T-cell (primary cell): ENCODE measurements around the gene TIMELESS. TPM values are rescaled to one million over a fixed set of nuclear protein-coding genes. Genes with fewer than 3 reads are reported as not detected.

ENCODE experiments used
- ATAC-seq, 4 experiments: fragments of 200-7000 bp in 3 of 4; fragments of 150-1000 bp in 1 of 4; cut with Tn5 transposase; replicated peaks in 1 of 4; 1 replicate in 3 of 4; 2 replicates in 1 of 4; pipeline ENCODE4 v1.10.0; 2021; ENCODE audit warnings: moderate library complexity in 3 of 4, mild to moderate bottlenecking in 2 of 4, moderate number of reproducible peaks in 1 of 4
- CTCF ChIA-PET, 2 donors: fragments of 300-600 bp; sonication (Branson Sonifier 250); formaldehyde crosslinking; loops; one replicate each; lab custom pipeline; 2022; ENCODE audit warnings: antibody characterized with exemption in 2 of 2; lab: Charles Lee
- POLR2A ChIA-PET, 2 donors: fragments of 300-600 bp; sonication (Branson Sonifier 250); formaldehyde crosslinking; loops; one replicate each; lab custom pipeline; 2022; ENCODE audit warnings: antibody characterized with exemption in 2 of 2; lab: Charles Lee
- DNase-seq, 35 experiments: peaks; one replicate each; pipeline versions ENCODE4 v3.0.0 to v3.0.0-alpha.2; 2013 to 2023
- H3K27ac ChIP-seq: one replicate; pipeline ENCODE4 v1.5.1; 2013; ENCODE audit warnings: low read length
- H3K27me3 ChIP-seq, 2 experiments: replicated peaks in 1 of 2; 1 replicate in 1 of 2; 2 replicates in 1 of 2; pipeline versions ENCODE4 v1.6.1 to v1.7.0; 2013; ENCODE audit warnings: low read length in 1 of 2, mixed read lengths in 1 of 2; ENCODE audit not compliant: control insufficient read depth in 2 of 2, insufficient read depth in 2 of 2; ENCODE audit errors: extremely low read depth in 1 of 2
- H3K36me3 ChIP-seq, 2 donors: 1 replicate in 1 of 2; 2 replicates in 1 of 2; pipeline versions ENCODE4 v1.6.1 to v1.7.0; 2013; ENCODE audit warnings: low read length in 1 of 2; ENCODE audit not compliant: control insufficient read depth in 2 of 2, insufficient read depth in 1 of 2; ENCODE audit errors: extremely low read depth in 1 of 2
- H3K4me1 ChIP-seq, 2 experiments: 1 replicate in 1 of 2; 2 replicates in 1 of 2; pipeline versions ENCODE4 v1.6.1 to v1.7.0; 2013; ENCODE audit warnings: low read length in 2 of 2, mixed read lengths in 1 of 2; ENCODE audit not compliant: insufficient read depth in 2 of 2, control insufficient read depth in 1 of 2; ENCODE audit errors: extremely low read depth in 1 of 2
- H3K4me3 ChIP-seq, 2 donors: 1 replicate in 1 of 2; 2 replicates in 1 of 2; pipeline versions ENCODE4 v1.5.1 to v1.7.0; 2013; ENCODE audit warnings: mild to moderate bottlenecking in 2 of 2, low read length in 1 of 2, moderate library complexity in 1 of 2; ENCODE audit not compliant: control insufficient read depth in 1 of 2; ENCODE audit errors: extremely low read depth in 1 of 2
- H3K9me3 ChIP-seq: 2 replicates; pipeline ENCODE4 v1.7.0; 2013
- H3K27ac Mint-ChIP-seq, 2 donors: one replicate each; pipeline ENCODE4 v1.8.0; 2020 to 2021; ENCODE audit warnings: mild to moderate bottlenecking in 2 of 2, mixed read lengths in 2 of 2
- H3K27me3 Mint-ChIP-seq, 2 donors: one replicate each; pipeline ENCODE4 v1.8.0; 2021 to 2022; ENCODE audit warnings: mixed read lengths in 2 of 2
- H3K36me3 Mint-ChIP-seq: one replicate; pipeline ENCODE4 v1.8.0; 2021; ENCODE audit warnings: mixed read lengths
- H3K4me1 Mint-ChIP-seq, 3 donors: one replicate each; pipeline ENCODE4 v1.8.0; 2020 to 2022; ENCODE audit warnings: mixed read lengths in 3 of 3, mild to moderate bottlenecking in 1 of 3
- H3K4me3 Mint-ChIP-seq, 3 donors: one replicate each; pipeline ENCODE4 v1.8.0; 2020 to 2022; ENCODE audit warnings: mild to moderate bottlenecking in 3 of 3, mixed read lengths in 3 of 3, moderate library complexity in 3 of 3
- H3K9me3 Mint-ChIP-seq, 3 donors: one replicate each; pipeline ENCODE4 v1.8.0; 2020 to 2022; ENCODE audit warnings: mixed read lengths in 3 of 3
- WGBS: methylation state at CpG from one replicate; pipeline ENCODE4 v1.1.5; 2013; ENCODE audit warnings: missing lambda C conversion rate; ENCODE audit not compliant: insufficient coverage; 5-methylcytosine and 5-hydroxymethylcytosine counted together
- total RNA-seq, 35 experiments: library from RNA in 6 of 35; stranded (reverse) in 6 of 35; fragments of 120-200 nt in 1 of 35; gene quantifications; one replicate each; pipeline versions ENCODE4 v1.2.1 to v1.2.4 and lab custom pipeline; 2013 to 2026

Gene TIMELESS
- total RNA-seq, 5 donors from 2014 or later (not counting 1 experiment from before 2014, with no cell fraction given): 5.0 to 7.5 (median 6.4) TPM

DNA sequence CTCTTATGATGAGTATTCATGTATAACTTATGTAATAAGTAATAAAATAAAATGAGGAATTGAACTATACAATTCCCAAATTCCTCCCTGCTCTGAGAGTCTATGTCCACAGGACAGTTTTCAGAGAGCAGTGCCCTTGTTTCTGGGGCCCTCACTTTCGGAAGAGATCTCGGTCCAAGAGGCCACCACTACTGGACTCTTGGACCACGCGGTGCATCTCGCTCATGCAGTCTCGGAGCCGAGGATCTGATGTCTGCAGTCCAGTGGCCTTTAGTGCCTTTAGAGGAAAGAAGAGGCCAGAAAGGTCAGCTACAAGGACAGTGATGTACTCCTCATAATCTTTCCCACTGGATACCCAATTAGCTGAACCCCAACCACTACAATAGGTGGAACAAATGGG lies 30.4 kb upstream of the TIMELESS start:
- H3K36me3 ChIP-seq: no peaks in the 10 kb centered on the region
- no peaks in the 10 kb centered on the region for H3K4me1 ChIP-seq
- H3K9me3 ChIP-seq: no peaks in the 10 kb centered on the region
- ChIA-PET CTCF (no interaction called here), POLR2A (interaction anchor here in 1 of 2 donors (0.6 kb wide), 1 partner anchor 274 kb away, joined by 3 read pairs; no protein-coding TSS in a partner anchor)
- DNase-seq (no peak), ATAC-seq (no peak)
- Mint-ChIP-seq H3K27me3 (no peaks in the 10 kb centered on the region), H3K4me3 (no peak overlapping the region), H3K27ac (no peak overlapping the region), H3K9me3 (no peaks in the 10 kb centered on the region), H3K4me1 (peaks cover 0 to 6% (median 3%) of the 10 kb centered on the region in 3 donors), H3K36me3 (no peaks in the 10 kb centered on the region)
- WGBS: 100% methylated on average over 2 of the region's 7 CpGs
- H3K27ac ChIP-seq: no peak overlapping the region
- no peak overlapping the region for H3K4me3 ChIP-seq
- no peaks in the 10 kb centered on the region for H3K27me3 ChIP-seq

DNA sequence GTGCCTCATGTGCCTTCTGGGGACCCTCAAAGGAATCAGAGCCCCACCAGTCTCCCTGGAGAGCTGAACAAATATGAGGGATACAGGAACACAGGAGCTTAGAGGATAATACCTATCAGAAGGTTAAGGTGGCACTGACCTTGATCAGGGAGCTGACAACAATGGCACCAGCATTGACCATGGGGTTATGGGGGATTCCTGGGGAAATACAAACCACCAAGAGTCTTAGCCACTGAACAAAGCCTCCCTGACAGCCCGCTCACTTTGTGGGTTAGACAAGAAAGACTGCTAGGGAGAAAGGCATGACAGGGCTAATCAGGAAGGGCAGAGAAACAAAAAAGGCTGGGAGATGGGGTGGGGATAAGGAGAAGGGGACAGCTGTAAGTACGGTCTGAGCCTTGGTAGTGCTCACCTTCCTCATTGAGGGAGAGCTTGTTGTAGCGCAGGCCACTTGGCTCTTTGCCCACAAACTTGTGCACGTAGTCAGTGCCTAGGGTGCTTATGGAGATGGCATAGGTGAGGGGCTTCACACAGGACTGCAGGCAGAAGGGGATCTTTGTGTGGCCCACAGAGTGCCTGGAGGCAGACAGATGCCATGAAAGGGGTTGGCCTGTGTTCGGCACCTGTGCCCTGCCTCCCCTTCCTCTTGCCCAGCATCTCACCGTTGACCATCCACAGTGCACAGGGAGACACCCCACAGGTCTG lies 28.4 kb upstream of the TIMELESS start:
- H3K27me3 ChIP-seq: no peaks in the 10 kb centered on the region
- WGBS: 100% methylated on average over 3 of the region's 6 CpGs
- no peak overlapping the region for H3K4me3 Mint-ChIP-seq
- H3K27me3 Mint-ChIP-seq: no peaks in the 10 kb centered on the region
- H3K4me1 Mint-ChIP-seq: peaks cover 0 to 6% (median 3%) of the 10 kb centered on the region in 3 donors
- CTCF ChIA-PET: no interaction called here
- no peaks in the 10 kb centered on the region for H3K4me1 ChIP-seq
- no peaks in the 10 kb centered on the region for H3K9me3 ChIP-seq
- H3K36me3 Mint-ChIP-seq: peaks cover 5% of the 10 kb centered on the region
- POLR2A ChIA-PET: interaction anchor here in 1 of 2 donors (0.5 to 0.6 kb wide), 2 partner anchors 39 to 86 kb away, joined by 3 to 14 read pairs; no protein-coding TSS in a partner anchor
- no peak overlapping the region for H3K27ac Mint-ChIP-seq
- DNase-seq (no peak), ATAC-seq (no peak)
- no peaks in the 10 kb centered on the region for H3K9me3 Mint-ChIP-seq
- H3K4me3 ChIP-seq: no peak overlapping the region
- no peaks in the 10 kb centered on the region for H3K36me3 ChIP-seq
- H3K27ac ChIP-seq: no peak overlapping the region

DNA sequence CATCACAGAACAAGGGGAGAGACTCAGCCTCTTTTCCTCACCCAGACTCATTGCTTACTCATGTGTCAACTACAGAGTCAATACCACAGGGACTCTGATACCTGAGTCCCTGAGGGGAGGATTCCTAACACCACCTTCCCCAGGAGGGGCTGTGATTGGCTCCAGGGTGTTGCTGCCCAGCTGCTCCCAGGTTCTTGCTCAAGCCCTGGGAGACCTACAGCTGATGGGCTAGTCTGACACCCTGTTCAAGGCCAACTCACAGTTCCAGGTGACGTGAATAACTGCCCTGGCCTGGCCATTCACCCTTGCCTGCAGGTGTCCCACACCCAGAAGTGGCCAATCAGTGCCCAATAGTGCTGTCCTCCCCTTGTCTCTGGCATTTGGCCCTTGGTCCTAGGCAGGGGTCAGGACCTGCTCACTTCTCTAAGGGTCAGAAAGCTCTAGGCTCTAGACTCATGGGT lies 27.8 kb upstream of the TIMELESS start:
- Mint-ChIP-seq H3K27ac (no peak overlapping the region), H3K4me3 (no peak overlapping the region), H3K36me3 (peaks cover 7% of the 10 kb centered on the region), H3K27me3 (no peaks in the 10 kb centered on the region), H3K4me1 (peaks cover 2 to 6% (median 3%) of the 10 kb centered on the region in 3 donors), H3K9me3 (no peaks in the 10 kb centered on the region)
- 86% methylated on average over 1 of the region's 1 CpG for WGBS
- no peaks in the 10 kb centered on the region for H3K27me3 ChIP-seq
- no peak overlapping the region for H3K27ac ChIP-seq
- no peak for ATAC-seq
- peaks cover 0 to 2% of the 10 kb centered on the region in 2 donors for H3K36me3 ChIP-seq
- no peak overlapping the region for H3K4me3 ChIP-seq
- ChIA-PET POLR2A (interaction anchor here in 1 of 2 donors (0.5 to 0.7 kb wide), 2 partner anchors 38 to 433 kb away, joined by 6 to 14 read pairs; no protein-coding TSS in a partner anchor), CTCF (no interaction called here)
- no peaks in the 10 kb centered on the region for H3K4me1 ChIP-seq
- no peaks in the 10 kb centered on the region for H3K9me3 ChIP-seq
- no peak for DNase-seq

DNA sequence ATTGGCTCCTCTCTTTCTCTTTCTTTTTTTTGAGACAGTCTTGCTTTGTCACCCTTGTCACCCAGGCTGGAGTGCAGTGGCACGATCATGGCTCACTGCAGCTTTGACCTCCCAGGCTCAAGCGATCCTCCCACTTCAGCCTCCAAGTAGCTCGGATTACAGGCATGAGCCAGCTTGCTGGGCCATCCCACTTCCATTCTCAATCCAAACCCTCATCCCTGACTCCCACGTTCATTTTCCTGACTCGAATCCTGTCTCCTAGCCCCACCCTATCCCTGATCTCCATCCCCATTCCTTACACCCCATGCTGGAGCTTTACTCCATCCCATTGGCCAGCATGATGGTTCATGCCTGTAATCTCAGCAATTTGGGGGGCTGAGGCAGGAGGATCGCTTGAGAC lies 26.9 kb upstream of the TIMELESS start:
- Mint-ChIP-seq H3K4me3 (no peak overlapping the region), H3K9me3 (no peaks in the 10 kb centered on the region), H3K27ac (no peak overlapping the region), H3K4me1 (peaks cover 8 to 9% (median 8%) of the 10 kb centered on the region in 3 donors), H3K36me3 (peaks cover 11% of the 10 kb centered on the region), H3K27me3 (no peaks in the 10 kb centered on the region)
- ChIA-PET POLR2A (interaction anchor here (0.6 to 0.7 kb wide), 2 partner anchors 432 to 652 kb away, joined by 4 to 6 read pairs; partner anchors contain the start of gene LRP1 (in 1 of the 2)), CTCF (no interaction called here)
- Histone ChIP-seq H3K4me1 (no peaks in the 10 kb centered on the region), H3K27ac (no peak overlapping the region), H3K9me3 (no peaks in the 10 kb centered on the region), H3K36me3 (peaks cover 0 to 4% of the 10 kb centered on the region in 2 donors), H3K27me3 (no peaks in the 10 kb centered on the region), H3K4me3 (no peak overlapping the region)
- ATAC-seq (no peak), DNase-seq (no peak)
- WGBS: 89% methylated on average over 6 of the region's 6 CpGs

DNA sequence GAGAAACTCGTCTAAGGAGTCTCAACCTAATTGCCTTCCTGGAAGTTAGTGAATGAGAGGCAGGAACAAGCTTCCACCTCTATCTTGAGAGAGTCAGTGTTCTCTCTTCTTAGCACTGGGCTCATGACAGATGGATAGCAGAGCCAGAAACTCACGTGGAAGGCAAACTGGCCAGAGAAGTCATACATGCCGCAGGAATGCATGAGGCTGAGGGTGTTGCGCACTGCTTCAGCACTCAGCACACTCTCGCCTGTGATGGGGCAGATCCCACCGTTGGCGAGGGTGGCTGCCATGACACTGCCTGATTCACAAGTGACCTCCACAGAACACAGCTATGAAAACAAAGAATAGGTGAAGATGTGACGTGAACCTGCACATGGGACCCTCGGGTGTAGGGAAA lies 25.2 kb upstream of the TIMELESS start:
- DNase-seq (no peak), ATAC-seq (no peak)
- peaks cover 18 to 20% (median 18%) of the 10 kb centered on the region in 3 donors for H3K4me1 Mint-ChIP-seq
- H3K27me3 ChIP-seq: no peaks in the 10 kb centered on the region
- 98% methylated on average over 8 of the region's 9 CpGs for WGBS
- peaks cover 16% of the 10 kb centered on the region for H3K36me3 Mint-ChIP-seq
- H3K9me3 Mint-ChIP-seq: no peaks in the 10 kb centered on the region
- no peak overlapping the region for H3K4me3 ChIP-seq
- POLR2A ChIA-PET: no interaction called here
- H3K9me3 ChIP-seq: no peaks in the 10 kb centered on the region
- CTCF ChIA-PET: interaction anchor here in 1 of 2 donors (1.8 kb wide), 1 partner anchor 10 kb away, joined by 7 read pairs; no protein-coding TSS in a partner anchor
- H3K27ac ChIP-seq: no peak overlapping the region
- H3K27me3 Mint-ChIP-seq: no peaks in the 10 kb centered on the region
- peak overlapping the region in 1 of 2 donors; percentile 25 for H3K27ac Mint-ChIP-seq
- H3K4me3 Mint-ChIP-seq: no peak overlapping the region
- H3K4me1 ChIP-seq: peaks cover under 1 to 7% of the 10 kb centered on the region in 2 experiments
- peaks cover 0 to 8% of the 10 kb centered on the region in 2 donors for H3K36me3 ChIP-seq

DNA sequence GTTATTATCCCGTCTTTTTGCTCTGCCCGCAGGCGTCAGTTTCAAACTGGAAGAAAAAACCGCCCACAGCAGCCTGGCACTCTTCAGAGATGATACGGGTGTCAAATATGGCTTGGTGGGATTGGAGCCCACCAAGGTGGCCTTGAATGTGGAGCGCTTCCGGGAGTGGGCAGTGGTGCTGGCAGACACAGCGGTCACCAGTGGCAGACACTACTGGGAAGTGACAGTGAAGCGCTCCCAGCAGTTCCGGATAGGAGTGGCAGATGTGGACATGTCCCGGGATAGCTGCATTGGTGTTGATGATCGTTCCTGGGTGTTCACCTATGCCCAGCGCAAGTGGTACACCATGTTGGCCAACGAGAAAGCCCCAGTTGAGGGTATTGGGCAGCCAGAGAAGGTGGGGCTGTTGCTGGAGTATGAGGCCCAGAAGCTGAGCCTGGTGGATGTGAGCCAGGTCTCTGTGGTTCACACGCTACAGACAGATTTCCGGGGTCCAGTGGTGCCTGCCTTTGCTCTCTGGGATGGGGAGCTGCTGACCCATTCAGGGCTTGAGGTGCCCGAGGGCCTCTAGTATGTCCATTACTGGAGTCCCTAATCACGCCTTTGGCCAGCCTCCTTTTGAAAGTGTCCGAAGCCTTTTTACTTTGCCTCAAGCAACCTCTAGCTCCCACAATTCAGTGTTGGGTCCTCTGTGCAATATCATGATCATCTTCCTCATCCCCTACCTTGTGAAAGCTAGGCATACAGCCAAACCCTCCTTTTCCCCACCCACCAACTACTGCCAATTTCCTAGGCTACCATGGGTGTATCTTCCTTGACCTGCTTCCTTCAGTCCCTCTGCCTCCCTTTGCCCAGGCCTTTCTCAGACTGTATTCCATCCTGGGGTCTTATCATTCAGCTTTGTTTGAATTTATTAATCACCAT lies 20.0 kb upstream of the TIMELESS start:
- no peaks in the 10 kb centered on the region for H3K9me3 Mint-ChIP-seq
- Histone ChIP-seq H3K4me1 (peaks cover 5 to 21% of the 10 kb centered on the region in 2 experiments), H3K27me3 (no peaks in the 10 kb centered on the region), H3K36me3 (peaks cover 0 to 8% of the 10 kb centered on the region in 2 donors), H3K4me3 (peak overlapping the region; percentile 68 to 84), H3K9me3 (no peaks in the 10 kb centered on the region), H3K27ac (peak overlapping the region; percentile 82)
- POLR2A ChIA-PET: no interaction called here
- no peaks in the 10 kb centered on the region for H3K27me3 Mint-ChIP-seq
- CTCF ChIA-PET: interaction anchor here in 1 of 2 donors (0.6 to 1.0 kb wide), 3 partner anchors 8 to 110 kb away, joined by 3 to 4 read pairs (median 3); no protein-coding TSS in a partner anchor
- peak overlapping the region; percentile 94 to 97 (median 94) for H3K4me3 Mint-ChIP-seq
- 41% methylated on average over 18 of the region's 19 CpGs for WGBS
- peaks cover 16% of the 10 kb centered on the region for H3K36me3 Mint-ChIP-seq
- DNase-seq (no peak), ATAC-seq (no peak)
- peak overlapping the region; percentile 89 to 98 for H3K27ac Mint-ChIP-seq
- H3K4me1 Mint-ChIP-seq: peaks cover 26 to 31% (median 31%) of the 10 kb centered on the region in 3 donors
